Esophagus (tissue), 2 donors: ENCODE data around the gene TLE4. TPM values are rescaled to one million over a fixed set of nuclear protein-coding genes. Genes with fewer than 3 reads are reported as not detected.

ENCODE experiments used
- H3K27ac ChIP-seq, 2 donors: one replicate each; pipeline ENCODE4 v1.5.1; 2013; ENCODE audit warnings: low read depth in 2 of 2, mild to moderate bottlenecking in 2 of 2, inconsistent platforms in 1 of 2, low read length in 1 of 2, moderate library complexity in 1 of 2
- H3K27me3 ChIP-seq, 2 donors: one replicate each; pipeline ENCODE4 v1.6.1; 2013; ENCODE audit warnings: low read length in 2 of 2, control low read depth in 1 of 2, mild to moderate bottlenecking in 1 of 2; ENCODE audit not compliant: insufficient read depth in 2 of 2, control insufficient read depth in 1 of 2
- H3K36me3 ChIP-seq, 2 donors: one replicate each; pipeline ENCODE4 v1.6.1; 2013; ENCODE audit warnings: low read length in 1 of 2; ENCODE audit not compliant: control insufficient read depth in 2 of 2, insufficient read depth in 2 of 2
- H3K4me1 ChIP-seq, 2 donors: one replicate each; pipeline ENCODE4 v1.6.1; 2013; ENCODE audit warnings: low read length in 1 of 2; ENCODE audit not compliant: control insufficient read depth in 2 of 2, insufficient read depth in 2 of 2
- H3K4me3 ChIP-seq, 2 donors: one replicate each; pipeline ENCODE4 v1.5.1; 2013; ENCODE audit warnings: low read length in 2 of 2, mild to moderate bottlenecking in 2 of 2, low read depth in 1 of 2, moderate library complexity in 1 of 2
- H3K9me3 ChIP-seq, 2 donors: one replicate each; pipeline ENCODE4 v1.6.1; 2013; ENCODE audit warnings: mild to moderate bottlenecking in 2 of 2, low read depth in 1 of 2, low read length in 1 of 2, moderate library complexity in 1 of 2; ENCODE audit not compliant: control insufficient read depth in 2 of 2, insufficient read depth in 1 of 2
- WGBS, 2 donors: extraction: QIAGEN DNeasy Blood & Tissue Kit; methylation state at CpG; one replicate each; pipeline ENCODE4 v1.1.7; 2013; 5-methylcytosine and 5-hydroxymethylcytosine counted together
- polyA plus RNA-seq, 2 donors: library from polyadenylated mRNA; stranded (reverse); fragments of 200-250 nt; gene quantifications; one replicate each; pipeline ENCODE4 v1.2.3, GENCODE V29; 2013
- donor health status: healthy with polysubstance abuse.
- donor health status: Bipolar disorder and iron deficiency.

The TLE4 gene
- polyA plus RNA-seq, 2 donors: 8.5 to 12.9 TPM

- Histone ChIP-seq H3K4me1 (peaks cover 0 to 3% of the 10 kb centered on the region in 2 donors), H3K9me3 (peaks cover 2 to 3% of the 10 kb centered on the region in 2 donors), H3K27me3 (no peaks in the 10 kb centered on the region), H3K27ac (no peak overlapping the region), H3K4me3 (no peak overlapping the region), H3K36me3 (no peaks in the 10 kb centered on the region)
- 68 to 82% methylated on average over 2 of the region's 2 CpGs for WGBS, 2 donors
Measured at GRCh38 chr9:79756414-79756813, 184.6 kb downstream of the TLE4 start.

- Histone ChIP-seq H3K27me3 (no peaks in the 10 kb centered on the region), H3K9me3 (peaks cover 0 to under 1% of the 10 kb centered on the region in 2 donors), H3K4me1 (peaks cover 0 to 3% of the 10 kb centered on the region in 2 donors), H3K36me3 (no peaks in the 10 kb centered on the region), H3K27ac (no peak overlapping the region), H3K4me3 (no peak overlapping the region)
Measured at GRCh38 chr9:79757074-79757473, 185.3 kb downstream of the TLE4 start.

GRCh38 chr9:79757881-79758669 lies 186.3 kb downstream of the TLE4 start:
- WGBS, 2 donors: 56 to 63% methylated on average over 2 of the region's 2 CpGs
- Histone ChIP-seq H3K9me3 (no peaks in the 10 kb centered on the region), H3K27ac (no peak overlapping the region), H3K4me3 (no peak overlapping the region), H3K27me3 (no peaks in the 10 kb centered on the region), H3K36me3 (no peaks in the 10 kb centered on the region), H3K4me1 (peaks cover 0 to 3% of the 10 kb centered on the region in 2 donors)

- Histone ChIP-seq H3K4me1 (peaks cover 0 to 3% of the 10 kb centered on the region in 2 donors), H3K27ac (no peak overlapping the region), H3K4me3 (no peak overlapping the region), H3K36me3 (no peaks in the 10 kb centered on the region), H3K27me3 (no peaks in the 10 kb centered on the region), H3K9me3 (no peaks in the 10 kb centered on the region)
- 65 to 70% methylated on average over 1 of the region's 1 CpG for WGBS, 2 donors
Measured at GRCh38 chr9:79759460-79759859, 187.7 kb downstream of the TLE4 start.

GRCh38 chr9:79762070-79762469 lies 190.3 kb downstream of the TLE4 start:
- Histone ChIP-seq H3K4me3 (no peak overlapping the region), H3K36me3 (no peaks in the 10 kb centered on the region), H3K4me1 (peaks cover 0 to 3% of the 10 kb centered on the region in 2 donors), H3K27me3 (peaks cover 0 to 2% of the 10 kb centered on the region in 2 donors), H3K9me3 (no peaks in the 10 kb centered on the region), H3K27ac (no peak overlapping the region)
- WGBS, 2 donors: 93 to 94% methylated on average over 6 of the region's 6 CpGs

- H3K27ac ChIP-seq: no peak overlapping the region
- peaks cover 0 to 3% of the 10 kb centered on the region in 2 donors for H3K4me1 ChIP-seq
- H3K4me3 ChIP-seq: no peak overlapping the region
- H3K9me3 ChIP-seq: no peaks in the 10 kb centered on the region
- WGBS, 2 donors: 56 to 69% methylated on average over 6 of the region's 6 CpGs
- H3K36me3 ChIP-seq: no peaks in the 10 kb centered on the region
- H3K27me3 ChIP-seq: peaks cover 0 to 2% of the 10 kb centered on the region in 2 donors
Measured at GRCh38 chr9:79763671-79764285, 192.0 kb downstream of the TLE4 start.

- Histone ChIP-seq H3K4me3 (no peak overlapping the region), H3K4me1 (peaks cover 0 to 3% of the 10 kb centered on the region in 2 donors), H3K9me3 (no peaks in the 10 kb centered on the region), H3K27ac (no peak overlapping the region), H3K36me3 (no peaks in the 10 kb centered on the region), H3K27me3 (peaks cover 0 to 2% of the 10 kb centered on the region in 2 donors)
- WGBS, 2 donors: 20 to 36% methylated on average over 3 of the region's 3 CpGs
Measured at GRCh38 chr9:79764374-79764773, 192.6 kb downstream of the TLE4 start.

GRCh38 chr9:79765466-79765865 lies 193.7 kb downstream of the TLE4 start:
- Histone ChIP-seq H3K9me3 (no peaks in the 10 kb centered on the region), H3K27ac (no peak overlapping the region)

GRCh38 chr9:79766091-79766490 lies 194.3 kb downstream of the TLE4 start:
- Histone ChIP-seq H3K9me3 (no peaks in the 10 kb centered on the region), H3K27me3 (peaks cover 0 to 2% of the 10 kb centered on the region in 2 donors), H3K4me3 (no peak overlapping the region), H3K27ac (no peak overlapping the region), H3K4me1 (no peaks in the 10 kb centered on the region), H3K36me3 (no peaks in the 10 kb centered on the region)
- 86 to 95% methylated on average over 5 of the region's 5 CpGs for WGBS, 2 donors

More at GRCh38 chr9:79765466-79765865, 193.7 kb downstream of the TLE4 start:
- H3K4me1 ChIP-seq: no peaks in the 10 kb centered on the region
- H3K4me3 ChIP-seq: no peak overlapping the region
- WGBS, 2 donors: 76 to 90% methylated on average over 6 of the region's 6 CpGs
- H3K27me3 ChIP-seq: peaks cover 0 to 2% of the 10 kb centered on the region in 2 donors
- H3K36me3 ChIP-seq: no peaks in the 10 kb centered on the region
